ENCODE data around the gene B3GAT2. TPM values are rescaled to one million over a fixed set of nuclear protein-coding genes. Genes with fewer than 3 reads are reported as not detected.

The B3GAT2 gene
- total RNA-seq, 2 donors from 2014 or later = 0.09 to 0.91 TPM

DNA sequence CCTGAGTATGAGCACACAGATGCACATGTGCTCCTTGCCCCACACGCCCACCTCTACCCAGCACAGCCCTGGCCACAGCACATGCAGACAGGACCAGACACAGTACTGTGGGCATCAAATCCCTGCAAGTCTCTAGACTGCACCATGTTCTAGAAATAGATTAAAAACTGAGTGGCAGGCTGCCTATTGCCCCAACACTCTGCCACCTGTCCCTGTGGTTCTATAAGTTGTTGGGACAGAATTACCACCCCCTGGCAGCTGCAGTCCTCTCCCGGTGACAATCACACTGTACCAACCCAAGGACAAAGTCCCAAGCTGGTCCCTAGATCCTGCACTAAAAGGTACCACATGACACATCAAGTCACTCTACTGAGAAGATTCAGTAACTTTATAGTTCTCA, 70.2 kb downstream of the B3GAT2 start:
- no peak for DNase-seq (ENCODE audit: low spot score)
- no peak for TF ChIP-seq POLR2A (IDR thresholded peaks at IDR 0.05)
- TF ChIP-seq POLR2AphosphoS5 (IDR thresholded peaks at IDR 0.05) = no peak
- TF ChIP-seq, protein P1, sequence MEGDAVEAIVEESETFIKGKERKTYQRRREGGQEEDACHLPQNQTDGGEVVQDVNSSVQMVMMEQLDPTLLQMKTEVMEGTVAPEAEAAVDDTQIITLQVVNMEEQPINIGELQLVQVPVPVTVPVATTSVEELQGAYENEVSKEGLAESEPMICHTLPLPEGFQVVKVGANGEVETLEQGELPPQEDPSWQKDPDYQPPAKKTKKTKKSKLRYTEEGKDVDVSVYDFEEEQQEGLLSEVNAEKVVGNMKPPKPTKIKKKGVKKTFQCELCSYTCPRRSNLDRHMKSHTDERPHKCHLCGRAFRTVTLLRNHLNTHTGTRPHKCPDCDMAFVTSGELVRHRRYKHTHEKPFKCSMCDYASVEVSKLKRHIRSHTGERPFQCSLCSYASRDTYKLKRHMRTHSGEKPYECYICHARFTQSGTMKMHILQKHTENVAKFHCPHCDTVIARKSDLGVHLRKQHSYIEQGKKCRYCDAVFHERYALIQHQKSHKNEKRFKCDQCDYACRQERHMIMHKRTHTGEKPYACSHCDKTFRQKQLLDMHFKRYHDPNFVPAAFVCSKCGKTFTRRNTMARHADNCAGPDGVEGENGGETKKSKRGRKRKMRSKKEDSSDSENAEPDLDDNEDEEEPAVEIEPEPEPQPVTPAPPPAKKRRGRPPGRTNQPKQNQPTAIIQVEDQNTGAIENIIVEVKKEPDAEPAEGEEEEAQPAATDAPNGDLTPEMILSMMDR (IDR thresholded peaks at IDR 0.05) = no peak
- no peak overlapping the region for H3K4me3 ChIP-seq
- no peaks in the 10 kb centered on the region for H3K36me3 ChIP-seq
- intact Hi-C loops (cut with DNase I) = loop anchor here (5.0 kb wide), 1 partner anchor 626 kb away; no protein-coding TSS in a partner anchor
- WGBS = 81% methylated on average over 2 of the region's 2 CpGs
- H3K27ac ChIP-seq = no peak overlapping the region
- H3K27me3 ChIP-seq (replicated peaks; ENCODE audit: insufficient read depth) = no peaks in the 10 kb centered on the region
- H3K9me3 ChIP-seq = no peaks in the 10 kb centered on the region
- no peaks in the 10 kb centered on the region for H3K4me1 ChIP-seq (replicated peaks)

DNA sequence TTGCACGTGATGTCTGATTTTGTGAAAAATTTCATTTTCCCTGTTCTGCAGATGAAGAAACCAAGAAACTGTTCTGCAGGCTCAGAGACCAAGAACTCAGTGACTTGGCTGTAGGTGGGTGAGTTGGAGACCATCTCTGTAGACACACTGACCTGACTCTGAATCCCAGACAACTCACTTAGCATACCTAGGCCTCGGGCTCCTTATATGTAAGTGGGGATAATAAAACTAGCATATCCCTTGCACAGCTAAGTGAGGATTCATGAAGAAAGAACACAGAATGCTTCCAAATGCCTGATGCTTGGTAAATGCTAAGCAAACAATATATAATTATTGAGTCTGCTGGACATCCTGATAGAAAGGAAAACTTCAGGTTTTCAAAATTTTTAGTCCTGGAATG, 70.8 kb downstream of the B3GAT2 start:
- H3K9me3 ChIP-seq = no peaks in the 10 kb centered on the region
- H3K4me3 ChIP-seq = no peak overlapping the region
- 79% methylated on average over 2 of the region's 2 CpGs for WGBS
- intact Hi-C loops (cut with DNase I) = loop anchor here (5.0 kb wide), 1 partner anchor 626 kb away; no protein-coding TSS in a partner anchor
- H3K27ac ChIP-seq = no peak overlapping the region
- no peaks in the 10 kb centered on the region for H3K4me1 ChIP-seq (replicated peaks)
- DNase-seq (ENCODE audit: low spot score) = no peak
- no peak for TF ChIP-seq POLR2A (IDR thresholded peaks at IDR 0.05)
- TF ChIP-seq, protein P1 (IDR thresholded peaks at IDR 0.05) = no peak
- TF ChIP-seq POLR2AphosphoS5 (IDR thresholded peaks at IDR 0.05) = no peak
- no peaks in the 10 kb centered on the region for H3K27me3 ChIP-seq (replicated peaks; ENCODE audit: insufficient read depth)
- no peaks in the 10 kb centered on the region for H3K36me3 ChIP-seq

DNA sequence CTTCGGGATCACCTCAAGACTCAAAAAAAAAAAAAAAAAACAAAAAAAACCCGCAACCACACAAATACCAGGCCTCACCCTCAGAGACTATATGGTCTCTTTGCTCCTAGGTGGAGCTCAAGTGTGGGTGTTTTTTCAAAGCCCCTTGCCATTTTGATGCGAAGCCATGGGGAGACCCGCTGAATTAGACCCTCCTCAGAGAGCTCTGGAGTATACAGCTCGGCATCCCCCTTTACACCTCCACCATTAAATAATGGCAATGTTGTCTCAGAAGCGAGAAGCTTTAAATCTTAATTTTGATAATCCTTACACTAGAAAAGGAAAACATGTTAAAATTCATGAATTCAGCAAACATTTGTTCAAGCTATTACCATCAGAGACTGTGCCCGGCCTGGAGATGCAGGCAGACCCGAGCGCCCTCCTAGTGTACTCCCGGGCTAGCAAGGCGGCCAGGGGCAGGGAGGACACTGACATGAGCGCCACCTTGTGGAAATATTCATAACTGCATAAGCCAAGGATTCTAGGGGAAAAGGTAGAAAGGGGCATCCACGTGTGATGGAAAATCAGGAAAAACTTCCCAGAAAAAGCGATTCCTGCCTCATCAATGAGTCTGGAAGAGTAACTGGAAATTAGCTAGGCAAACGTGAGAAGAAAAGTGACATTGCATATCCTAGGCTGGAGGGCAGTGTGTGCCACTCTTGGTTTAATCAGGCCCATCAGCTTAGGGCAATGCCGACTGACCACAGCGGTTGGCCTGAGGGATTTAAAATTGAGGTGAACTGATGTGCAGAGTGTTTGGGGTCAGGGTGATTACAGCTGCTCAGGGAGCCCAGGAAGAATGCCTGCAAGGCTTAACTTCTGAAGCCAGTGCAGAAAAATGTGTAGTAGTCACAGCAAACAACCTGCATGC, 72.5 kb downstream of the B3GAT2 start:
- Histone ChIP-seq H3K9me3 (no peaks in the 10 kb centered on the region), H3K4me1 (replicated peaks) (no peaks in the 10 kb centered on the region), H3K27me3 (replicated peaks; ENCODE audit: insufficient read depth) (no peaks in the 10 kb centered on the region), H3K36me3 (no peaks in the 10 kb centered on the region), H3K27ac (no peak overlapping the region), H3K4me3 (no peak overlapping the region)
- peak; percentile 54 for DNase-seq (ENCODE audit: low spot score)
- intact Hi-C loops (cut with DNase I) = loop anchor here (2.0 kb wide), 1 partner anchor 178 kb away; no protein-coding TSS in a partner anchor
- TF ChIP-seq, protein P1 (IDR thresholded peaks at IDR 0.05) = peak; percentile 79 to 96 (median 88)
- TF ChIP-seq POLR2A (IDR thresholded peaks at IDR 0.05) = no peak
- 46% methylated on average over 17 of the region's 17 CpGs for WGBS

DNA sequence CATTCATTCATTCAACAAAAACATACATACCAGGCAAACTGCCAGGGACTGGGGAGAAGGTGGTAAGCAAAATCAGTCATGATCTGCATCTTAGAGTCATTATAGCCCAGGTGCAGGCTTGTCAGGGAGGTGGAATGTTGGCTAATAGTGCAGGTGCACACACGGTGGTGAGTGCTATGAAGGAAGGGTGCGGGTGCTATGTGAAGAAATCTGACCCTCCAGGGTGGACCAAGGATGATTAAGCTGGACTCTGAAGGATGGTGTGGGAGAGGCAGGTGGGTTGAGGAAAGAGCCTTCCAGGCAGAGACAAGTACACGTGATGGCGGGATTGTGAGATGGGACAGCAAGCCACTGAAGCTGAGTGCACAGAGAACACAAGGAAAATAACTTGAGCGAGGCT, 77.4 kb downstream of the B3GAT2 start:
- Histone ChIP-seq H3K4me1 (replicated peaks) (no peaks in the 10 kb centered on the region), H3K27me3 (replicated peaks; ENCODE audit: insufficient read depth) (no peaks in the 10 kb centered on the region), H3K4me3 (no peak overlapping the region), H3K36me3 (no peaks in the 10 kb centered on the region), H3K27ac (no peak overlapping the region), H3K9me3 (no peaks in the 10 kb centered on the region)
- WGBS = 76% methylated on average over 5 of the region's 5 CpGs
- intact Hi-C loops (cut with DNase I) = no loop called here
- TF ChIP-seq POLR2AphosphoS5 (IDR thresholded peaks at IDR 0.05) (no peak), POLR2A (IDR thresholded peaks at IDR 0.05) (no peak)
- TF ChIP-seq, protein P1 (IDR thresholded peaks at IDR 0.05) = no peak
- DNase-seq (ENCODE audit: low spot score) = no peak

Data from prostate gland (tissue), 2 donors.